Measurements from ENCODE around the gene NOXO1.

DNA sequence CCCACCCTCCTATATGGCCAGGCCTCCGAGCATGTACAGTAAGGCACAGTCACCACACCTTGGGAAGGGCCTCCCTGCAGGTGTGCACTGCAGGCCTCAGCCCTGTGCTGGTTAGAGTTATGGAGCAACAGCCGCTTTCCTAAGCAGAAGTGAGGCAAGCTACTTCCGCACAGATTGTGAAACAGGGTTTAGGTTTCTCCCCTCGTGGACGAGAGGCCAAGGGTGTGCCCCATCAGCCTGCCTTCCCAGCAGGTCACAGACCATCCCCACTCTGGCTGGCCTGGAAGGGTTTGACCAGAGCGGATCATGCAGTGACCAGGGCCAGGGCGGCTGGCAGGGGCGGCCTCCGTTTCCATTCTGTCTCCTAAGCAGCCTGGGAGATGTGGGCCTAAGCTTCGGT is 43.0 kb downstream of the NOXO1 start:
- no peak for TF ChIP-seq CTCF (IDR thresholded peaks at IDR 0.05; ENCODE audit: low read depth, low read length)
- TF ChIP-seq POLR2A (IDR thresholded peaks at IDR 0.05; ENCODE audit: extremely low read depth, insufficient read length), result peak; percentile 31
- peak; percentile 88 for TF ChIP-seq MAX (IDR thresholded peaks at IDR 0.05; ENCODE audit: low read depth, low read length)
